Trophoblast cell (in vitro differentiated cells and primary cell): Measurements from ENCODE around the gene RPL41.
"Not testable (repeated sequence)": the region's sequence is repeated elsewhere in the genome, so short reads cannot be mapped to it uniquely, and the experiment has no call there.

ENCODE experiments used
- DNase-seq, 2 donors: peaks; one replicate each; pipeline ENCODE4 v3.0.0-alpha.2; 2016
- H2AFZ ChIP-seq: 2 replicates; pipeline ENCODE4 v1.6.1; 2013; ENCODE audit warnings: low read length, moderate library complexity, mild to moderate bottlenecking; ENCODE audit not compliant: insufficient read depth, poor library complexity
- H2AK5ac ChIP-seq: 2 replicates; pipeline ENCODE4 v1.6.1; 2013; ENCODE audit warnings: mild to moderate bottlenecking, low read length
- H2BK120ac ChIP-seq: 2 replicates; pipeline ENCODE4 v1.6.1; 2013; ENCODE audit warnings: low read length, mild to moderate bottlenecking, moderate library complexity; ENCODE audit not compliant: insufficient read depth, poor library complexity
- H2BK12ac ChIP-seq: 2 replicates; pipeline ENCODE4 v1.6.1; 2013; ENCODE audit warnings: mild to moderate bottlenecking, low read length, moderate library complexity
- H2BK5ac ChIP-seq: 2 replicates; pipeline ENCODE4 v1.6.1; 2013; ENCODE audit warnings: low read length, low read depth, moderate library complexity, mild to moderate bottlenecking; ENCODE audit not compliant: poor library complexity
- H3K14ac ChIP-seq: 2 replicates; pipeline ENCODE4 v1.6.1; 2013; ENCODE audit warnings: mild to moderate bottlenecking, low read length
- H3K18ac ChIP-seq: 2 replicates; pipeline ENCODE4 v1.6.1; 2013; ENCODE audit warnings: mild to moderate bottlenecking, low read length
- H3K23ac ChIP-seq: 2 replicates; pipeline ENCODE4 v1.6.1; 2013; ENCODE audit warnings: low read length
- H3K27ac ChIP-seq: 2 replicates; pipeline ENCODE4 v1.5.1; 2013; ENCODE audit warnings: low read depth, mild to moderate bottlenecking, inconsistent platforms, low read length, moderate library complexity
- H3K27me3 ChIP-seq: 2 replicates; pipeline ENCODE4 v1.6.1; 2013; ENCODE audit warnings: inconsistent platforms, mild to moderate bottlenecking, low read length, moderate library complexity; ENCODE audit not compliant: insufficient read depth
- H3K36me3 ChIP-seq, 2 experiments: 1 replicate in 1 of 2; 2 replicates in 1 of 2; pipeline ENCODE4 v1.6.1; 2013; ENCODE audit warnings: low read length in 2 of 2, mild to moderate bottlenecking in 2 of 2, moderate library complexity in 1 of 2; ENCODE audit not compliant: insufficient read depth in 2 of 2, control insufficient read depth in 1 of 2
- H3K4ac ChIP-seq: 2 replicates; pipeline ENCODE4 v1.6.1; 2013; ENCODE audit warnings: low read depth, mild to moderate bottlenecking, low read length, moderate library complexity
- H3K4me1 ChIP-seq, 2 experiments: 1 replicate in 1 of 2; 2 replicates in 1 of 2; pipeline ENCODE4 v1.6.1; 2013; ENCODE audit warnings: low read length in 2 of 2, mild to moderate bottlenecking in 2 of 2, moderate library complexity in 1 of 2; ENCODE audit not compliant: insufficient read depth in 2 of 2, control insufficient read depth in 1 of 2
- H3K4me2 ChIP-seq: 2 replicates; pipeline ENCODE4 v1.6.1; 2013; ENCODE audit warnings: inconsistent platforms, mild to moderate bottlenecking, low read length, moderate library complexity
- H3K4me3 ChIP-seq: 2 replicates; pipeline ENCODE4 v1.5.1; 2013; ENCODE audit warnings: mild to moderate bottlenecking, low read depth, low read length, inconsistent platforms
- H3K79me1 ChIP-seq: one replicate; pipeline ENCODE4 v1.6.1; 2013; ENCODE audit warnings: low read length
- H3K79me2 ChIP-seq: 2 replicates; pipeline ENCODE4 v1.6.1; 2013; ENCODE audit warnings: low read length, mild to moderate bottlenecking; ENCODE audit not compliant: control insufficient read depth, insufficient read depth, poor library complexity
- H3K9ac ChIP-seq: 2 replicates; pipeline ENCODE4 v1.6.1; 2013; ENCODE audit warnings: mild to moderate bottlenecking, low read length
- H3K9me3 ChIP-seq: 2 replicates; pipeline ENCODE4 v1.6.1; 2013; ENCODE audit warnings: low read depth, mild to moderate bottlenecking, control low read depth, inconsistent platforms, low read length; ENCODE audit not compliant: insufficient read depth
- H4K12ac ChIP-seq: 2 replicates; pipeline ENCODE4 v1.6.1; 2013; ENCODE audit warnings: low read depth, mild to moderate bottlenecking, low read length, moderate library complexity
- H4K8ac ChIP-seq: 2 replicates; pipeline ENCODE4 v1.6.1; 2013; ENCODE audit warnings: low read depth, mild to moderate bottlenecking, low read length, moderate library complexity
- H4K91ac ChIP-seq: one replicate; pipeline ENCODE4 v1.6.1; 2013; ENCODE audit warnings: low read depth, mild to moderate bottlenecking, low read length, moderate library complexity
- WGBS: extraction: QIAGEN DNeasy Blood & Tissue Kit; methylation state at CpG from one replicate; pipeline ENCODE4 v1.1.7; 2013; ENCODE audit warnings: missing lambda C conversion rate; ENCODE audit not compliant: insufficient read length, insufficient coverage; ENCODE audit errors: extremely low coverage; 5-methylcytosine and 5-hydroxymethylcytosine counted together

RPL41 gene

DNA sequence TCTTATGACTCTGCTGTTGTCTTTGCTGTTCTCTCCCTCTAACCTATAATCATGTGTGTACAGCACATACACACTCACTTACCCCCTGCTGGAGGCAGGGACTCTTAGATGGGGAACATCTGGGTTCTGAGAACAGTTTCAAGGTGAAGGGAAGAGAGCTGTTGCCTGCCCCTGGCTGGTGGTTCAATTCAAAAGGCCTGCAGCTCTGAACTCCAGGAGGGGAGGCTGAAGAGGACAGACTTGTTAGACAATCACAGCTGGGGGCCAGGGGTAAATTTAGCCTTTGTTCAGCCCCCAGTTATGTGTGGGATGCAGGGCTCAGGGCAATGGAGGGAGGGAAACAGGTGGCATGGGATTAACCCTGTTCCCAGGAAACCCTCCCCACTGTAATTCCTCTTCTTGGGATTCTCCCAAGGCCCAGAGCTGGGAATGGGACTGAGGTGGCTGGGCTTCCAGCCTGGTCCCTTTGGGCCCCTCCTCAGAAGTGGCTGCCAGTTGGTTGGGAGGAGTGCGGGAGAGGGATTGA lies 37.9 kb downstream of the RPL41 start:
- no peak overlapping the region for H3K14ac ChIP-seq
- no peak overlapping the region for H2BK12ac ChIP-seq
- no peak overlapping the region for H3K23ac ChIP-seq
- H3K9me3 ChIP-seq: peaks cover 2% of the 10 kb centered on the region
- H2BK5ac ChIP-seq: no peak overlapping the region
- H3K79me2 ChIP-seq: peaks cover 13% of the 10 kb centered on the region
- no peak overlapping the region for H4K8ac ChIP-seq
- H3K18ac ChIP-seq: no peak overlapping the region
- H3K4me3 ChIP-seq: no peak overlapping the region
- H3K4me1 ChIP-seq: peaks cover 17% of the 10 kb centered on the region in 2 experiments
- DNase-seq: no peak
- no peak overlapping the region for H4K12ac ChIP-seq
- no peak overlapping the region for H3K27ac ChIP-seq
- H2BK120ac ChIP-seq: no peak overlapping the region
- H4K91ac ChIP-seq: no peak overlapping the region
- H3K4ac ChIP-seq: no peak overlapping the region
- peaks cover 11 to 17% of the 10 kb centered on the region in 2 experiments for H3K36me3 ChIP-seq
- no peak overlapping the region for H3K9ac ChIP-seq
- H3K4me2 ChIP-seq: no peak overlapping the region
- peaks cover 21% of the 10 kb centered on the region for H3K79me1 ChIP-seq
- H3K27me3 ChIP-seq: no peaks in the 10 kb centered on the region
- WGBS: no CpG with 5 or more reads among the region's 1 CpG
- no peak overlapping the region for H2AFZ ChIP-seq
- no peak overlapping the region for H2AK5ac ChIP-seq

GRCh38 chr12:56154818-56155217 lies 38.4 kb downstream of the RPL41 start:
- Histone ChIP-seq H3K9ac (no peak overlapping the region), H3K36me3 (peaks cover 15 to 22% of the 10 kb centered on the region in 2 experiments), H3K14ac (no peak overlapping the region), H3K79me2 (peaks cover 18% of the 10 kb centered on the region), H4K12ac (no peak overlapping the region), H3K4me1 (peaks cover 22% of the 10 kb centered on the region in 2 experiments), H2BK12ac (no peak overlapping the region), H3K23ac (no peak overlapping the region), H2BK5ac (no peak overlapping the region), H3K18ac (no peak overlapping the region), H3K9me3 (peaks cover 2% of the 10 kb centered on the region), H3K27me3 (no peaks in the 10 kb centered on the region), H4K91ac (no peak overlapping the region), H3K4me3 (no peak overlapping the region), H3K27ac (no peak overlapping the region), H4K8ac (no peak overlapping the region), H3K79me1 (peaks cover 24% of the 10 kb centered on the region), H2AK5ac (no peak overlapping the region), H2AFZ (no peak overlapping the region), H3K4ac (no peak overlapping the region), H2BK120ac (no peak overlapping the region), H3K4me2 (no peak overlapping the region)
- no peak for DNase-seq
- WGBS: no CpG with 5 or more reads among the region's 5 CpGs

GRCh38 chr12:56155256-56155845 lies 38.9 kb downstream of the RPL41 start:
- no peak overlapping the region for H3K18ac ChIP-seq
- H3K4ac ChIP-seq: no peak overlapping the region
- no peak overlapping the region for H3K27ac ChIP-seq
- WGBS: no CpG with 5 or more reads among the region's 11 CpGs
- no peak overlapping the region for H4K8ac ChIP-seq
- H3K4me1 ChIP-seq: peaks cover 27 to 28% of the 10 kb centered on the region in 2 experiments
- peaks cover 20 to 28% of the 10 kb centered on the region in 2 experiments for H3K36me3 ChIP-seq
- no peak overlapping the region for H2BK5ac ChIP-seq
- H3K14ac ChIP-seq: no peak overlapping the region
- H4K91ac ChIP-seq: no peak overlapping the region
- H2BK120ac ChIP-seq: no peak overlapping the region
- DNase-seq: no peak
- no peak overlapping the region for H2BK12ac ChIP-seq
- no peak overlapping the region for H3K4me2 ChIP-seq
- H2AK5ac ChIP-seq: no peak overlapping the region
- H3K79me2 ChIP-seq: peaks cover 19% of the 10 kb centered on the region
- H2AFZ ChIP-seq: no peak overlapping the region
- no peaks in the 10 kb centered on the region for H3K27me3 ChIP-seq
- peaks cover 24% of the 10 kb centered on the region for H3K79me1 ChIP-seq
- no peak overlapping the region for H3K4me3 ChIP-seq
- peaks cover 2% of the 10 kb centered on the region for H3K9me3 ChIP-seq
- no peak overlapping the region for H3K23ac ChIP-seq
- H3K9ac ChIP-seq: no peak overlapping the region
- no peak overlapping the region for H4K12ac ChIP-seq

- Histone ChIP-seq H3K4me1 (peaks cover 33% of the 10 kb centered on the region in 2 experiments), H3K27ac (peak overlapping the region; percentile 67), H3K4me2 (peak overlapping the region; percentile 71), H3K79me1 (peaks cover 24% of the 10 kb centered on the region), H3K36me3 (peaks cover 31 to 41% of the 10 kb centered on the region in 2 experiments), H3K79me2 (peaks cover 19% of the 10 kb centered on the region)
- H4K91ac ChIP-seq, H3K9ac ChIP-seq, H2AFZ ChIP-seq, DNase-seq, H2BK12ac ChIP-seq, H3K4me3 ChIP-seq, H3K4ac ChIP-seq, H4K8ac ChIP-seq, H2BK5ac ChIP-seq, H2BK120ac ChIP-seq, H3K14ac ChIP-seq, H3K9me3 ChIP-seq, H3K23ac ChIP-seq, H3K27me3 ChIP-seq, H4K12ac ChIP-seq, H2AK5ac ChIP-seq, H3K18ac ChIP-seq: not testable (repeated sequence)
- WGBS: no CpG with 5 or more reads among the region's 21 CpGs
Observed at GRCh38 chr12:56156464-56157200, 40.2 kb downstream of the RPL41 start.
